SIG-M5 (cell line): ENCODE data around the gene DNAH5.
"Not testable (repeated sequence)": the region's sequence is repeated elsewhere in the genome, so short reads cannot be mapped to it uniquely, and the experiment has no call there.

Source experiments
- DNase-seq: peaks from one replicate; lab custom pipeline; 2025; lab: John Stamatoyannopoulos, UW

The DNAH5 gene

DNA sequence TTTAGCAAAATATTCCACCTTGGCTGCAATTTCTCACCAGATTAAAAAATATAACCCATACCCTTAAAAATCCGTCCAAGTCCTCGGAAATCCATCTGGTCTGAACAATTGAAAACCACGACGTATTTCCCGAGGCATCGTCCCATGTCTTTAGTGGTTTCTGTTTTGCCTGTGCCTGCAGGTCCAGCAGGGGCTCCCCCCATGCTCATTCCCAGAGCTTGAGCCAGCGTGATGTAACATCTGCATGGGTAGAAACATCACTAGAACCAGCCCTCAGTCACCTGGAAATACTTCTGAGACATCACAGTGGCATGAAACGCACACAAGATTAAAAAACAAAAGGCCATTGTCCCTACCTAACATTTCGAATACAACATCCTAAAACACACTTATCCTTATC is 114.0 kb downstream of the DNAH5 start:
- no peak for DNase-seq

DNA sequence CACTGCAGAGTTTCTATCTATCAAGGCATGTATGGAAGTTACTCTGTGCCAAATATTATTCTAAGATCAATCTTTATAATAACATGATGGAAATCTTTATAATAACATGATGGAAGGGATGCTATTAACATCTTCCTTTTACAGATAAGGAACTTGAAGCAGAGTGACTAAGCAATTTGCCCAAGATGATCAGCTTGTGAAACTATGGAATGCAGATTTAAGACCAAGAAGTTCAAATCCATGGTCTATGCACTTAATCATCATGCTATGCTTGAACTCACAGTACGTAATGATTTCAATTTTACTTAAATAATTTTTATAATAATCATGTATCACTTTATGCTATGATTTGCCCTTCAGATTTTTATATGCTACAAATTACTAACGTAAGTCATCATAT is 123.1 kb downstream of the DNAH5 start:
- DNase-seq = no peak

GRCh38 chr5:13816126-13816525 is 128.4 kb downstream of the DNAH5 start:
- DNase-seq = no peak

- DNase-seq = no peak
Measured at GRCh38 chr5:13814301-13814700, 130.2 kb downstream of the DNAH5 start.

DNA sequence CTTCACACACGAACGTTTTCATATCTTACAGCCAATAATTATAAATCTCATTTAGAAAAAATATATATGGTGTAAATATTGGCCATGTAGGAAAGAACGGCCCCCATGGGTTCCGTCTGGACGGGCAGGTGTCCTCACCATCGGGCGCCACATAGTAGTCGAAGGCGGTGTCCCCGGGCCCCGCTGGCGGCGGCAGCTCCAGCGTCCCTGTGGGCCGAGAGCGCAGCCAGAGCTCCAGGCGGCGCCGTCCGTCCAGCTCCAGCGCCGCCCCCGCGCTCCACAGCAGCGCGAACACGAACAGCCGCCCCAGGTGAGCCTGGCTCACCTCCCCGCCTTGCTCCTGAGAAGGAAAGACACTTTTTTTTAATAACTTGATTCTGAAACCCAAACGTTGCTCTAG is 134.6 kb downstream of the DNAH5 start:
- DNase-seq = no peak

GRCh38 chr5:13804336-13804735 is 140.2 kb downstream of the DNAH5 start:
- no peak for DNase-seq

- not testable (repeated sequence) for DNase-seq
Measured at GRCh38 chr5:13798569-13798968, 145.9 kb downstream of the DNAH5 start.

DNA sequence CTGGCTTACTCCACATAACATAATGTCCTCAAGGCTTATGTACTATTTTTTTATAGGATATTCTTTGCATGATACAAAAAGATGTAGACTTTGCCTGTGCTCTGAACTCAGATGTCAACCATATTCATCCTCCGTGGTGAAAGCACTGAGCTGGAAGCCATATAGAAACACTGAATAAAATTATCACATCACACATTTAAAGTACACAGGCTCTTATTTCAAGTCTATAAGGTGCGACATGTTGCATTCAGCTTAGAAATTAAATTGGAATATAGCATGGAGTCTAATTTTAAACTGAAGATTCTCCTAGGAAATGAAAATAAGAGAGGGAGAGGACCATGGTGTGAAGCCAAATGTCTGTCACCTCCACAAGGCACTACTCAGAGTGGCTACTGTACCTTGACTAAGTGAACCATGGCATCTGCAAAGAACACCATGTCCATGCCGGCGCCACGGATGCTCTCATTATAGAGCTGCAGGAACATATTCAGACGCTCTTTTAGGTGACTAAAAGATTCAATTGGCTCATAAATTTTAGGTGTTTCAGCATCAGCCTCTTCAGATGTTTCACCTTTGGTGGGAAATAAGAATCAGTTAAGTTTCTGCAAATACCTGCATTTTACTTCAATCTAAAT is 158.6 kb downstream of the DNAH5 start:
- no peak for DNase-seq

- no peak for DNase-seq
Measured at GRCh38 chr5:13783726-13784125, 160.8 kb downstream of the DNAH5 start.

- DNase-seq = no peak
Measured at GRCh38 chr5:13780081-13780480, 164.4 kb downstream of the DNAH5 start.

DNA sequence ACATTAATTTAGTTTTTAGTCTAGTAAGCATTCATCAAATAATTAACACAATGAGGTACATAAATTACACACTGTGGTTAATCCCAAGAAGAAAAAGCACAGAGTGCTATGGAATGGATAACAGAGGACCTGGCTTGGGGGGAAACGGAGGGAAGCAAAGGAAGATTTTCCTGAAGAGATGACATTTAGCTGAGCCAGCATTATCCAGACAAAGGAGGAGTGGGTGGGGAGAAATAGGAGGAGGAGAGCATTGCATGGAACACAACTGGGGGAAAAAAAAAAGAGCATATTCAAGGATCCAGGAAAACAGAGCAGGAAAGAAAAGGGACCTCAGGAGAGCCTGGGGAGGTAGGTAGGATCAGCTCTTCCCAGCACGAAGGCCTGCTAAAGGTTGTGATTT is 170.8 kb downstream of the DNAH5 start:
- no peak for DNase-seq

DNA sequence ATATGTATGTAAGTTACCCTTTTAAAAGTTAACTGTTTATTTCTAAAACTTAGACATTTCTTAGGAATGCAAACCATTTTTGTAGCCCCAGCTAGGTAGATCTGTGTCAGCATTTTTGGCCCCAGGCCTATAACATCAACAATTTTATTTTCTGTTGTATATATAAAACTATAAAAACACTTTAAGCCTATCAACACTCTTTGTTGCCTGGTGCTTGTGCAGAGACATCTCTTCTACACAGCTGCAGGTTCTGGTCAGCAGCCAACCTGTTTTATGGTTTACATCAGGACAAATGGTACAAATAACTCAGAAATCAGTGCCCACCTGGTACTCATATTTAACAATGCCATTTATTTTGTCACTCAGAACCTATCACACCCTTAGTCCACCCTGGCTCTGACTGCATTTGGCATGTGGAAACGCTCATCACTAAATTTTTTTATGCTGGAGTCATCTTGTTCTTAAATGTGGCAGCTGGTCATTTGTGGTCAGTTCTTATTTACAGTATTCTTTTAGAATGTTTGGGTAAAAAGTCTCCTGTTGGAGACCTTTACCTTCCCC is 173.4 kb downstream of the DNAH5 start:
- no peak for DNase-seq

DNA sequence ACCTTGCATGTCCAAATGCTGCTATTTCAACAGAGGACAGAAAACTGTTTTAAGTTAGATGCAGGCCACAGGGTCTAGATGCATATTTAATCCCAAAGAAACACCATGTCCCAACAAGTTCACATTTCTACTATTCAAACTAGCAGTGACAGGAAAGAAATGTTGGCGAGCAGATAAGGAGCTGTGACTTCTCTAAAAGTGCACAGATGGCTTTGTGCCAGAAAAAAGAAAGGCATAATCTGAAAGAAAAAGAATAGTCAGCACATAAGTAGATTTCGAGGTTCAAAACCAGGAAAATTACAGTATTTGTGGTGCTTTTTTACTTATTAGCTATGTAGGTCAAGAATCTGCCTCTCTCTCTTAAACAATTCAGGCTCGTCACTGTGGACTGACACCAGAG is 178.3 kb downstream of the DNAH5 start:
- DNase-seq = no peak

- no peak for DNase-seq
Measured at GRCh38 chr5:13763719-13764118, 180.8 kb downstream of the DNAH5 start.

DNA sequence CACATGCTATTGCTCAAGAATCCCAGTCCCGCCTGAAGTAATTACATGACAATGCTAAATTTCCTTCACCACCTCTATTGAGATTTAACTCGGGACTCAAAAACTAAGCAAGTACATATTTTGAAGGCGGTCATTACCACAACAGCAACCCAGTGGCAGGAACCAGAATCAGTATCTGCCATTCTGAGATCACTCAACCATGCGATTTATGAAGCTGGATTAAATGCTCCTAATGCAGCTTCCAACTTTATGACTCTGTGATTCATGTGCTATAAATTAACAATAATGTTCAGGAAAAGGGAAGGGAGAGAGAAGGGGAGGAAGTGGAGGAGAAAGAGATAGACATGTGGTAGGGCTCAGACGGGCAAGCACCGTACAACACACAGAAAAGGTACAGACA is 194.7 kb downstream of the DNAH5 start:
- no peak for DNase-seq

GRCh38 chr5:13746026-13746425 is 198.5 kb downstream of the DNAH5 start:
- no peak for DNase-seq

- no peak for DNase-seq
Measured at GRCh38 chr5:13745508-13745907, 199.0 kb downstream of the DNAH5 start.

DNA sequence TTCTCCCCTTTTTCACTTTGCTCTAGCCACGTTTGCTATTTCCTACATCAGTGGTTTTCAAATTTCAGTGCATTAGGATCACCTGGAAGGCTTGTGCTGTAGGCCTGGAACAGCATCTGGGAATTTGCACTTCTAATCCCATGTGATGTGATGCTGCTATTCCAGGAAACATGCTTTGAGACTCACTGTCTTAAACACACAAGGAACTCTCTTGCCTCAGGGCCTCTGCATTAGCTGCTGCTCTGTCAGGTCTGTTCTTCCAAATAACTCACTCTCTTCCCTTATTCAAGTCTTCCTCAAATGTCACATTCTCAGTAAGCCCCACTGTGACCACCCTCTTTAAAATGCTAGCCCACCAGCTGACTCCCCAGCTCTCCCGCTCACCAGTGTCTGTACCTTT is 204.0 kb downstream of the DNAH5 start:
- DNase-seq = no peak

- DNase-seq = no peak
Measured at GRCh38 chr5:13739479-13739878, 205.0 kb downstream of the DNAH5 start.

DNA sequence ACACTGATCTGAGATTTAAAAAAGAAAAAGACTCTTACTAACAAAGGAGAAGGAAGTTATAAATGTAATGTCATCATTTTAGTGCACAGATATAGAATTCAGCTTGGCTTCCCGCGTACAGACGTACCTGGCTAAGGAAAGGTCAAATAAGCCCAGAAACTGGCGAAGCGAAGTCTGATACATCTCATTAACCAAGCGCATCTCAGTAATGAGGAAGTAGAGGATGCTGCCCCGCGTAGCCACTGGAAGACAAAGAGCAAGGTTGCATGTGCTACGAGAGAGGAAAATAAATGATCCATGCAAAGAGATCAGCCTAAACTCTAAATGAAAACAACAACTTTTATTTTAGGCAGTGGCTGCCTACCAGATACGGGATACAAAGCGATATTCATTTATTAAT is 208.8 kb downstream of the DNAH5 start:
- DNase-seq = no peak

DNA sequence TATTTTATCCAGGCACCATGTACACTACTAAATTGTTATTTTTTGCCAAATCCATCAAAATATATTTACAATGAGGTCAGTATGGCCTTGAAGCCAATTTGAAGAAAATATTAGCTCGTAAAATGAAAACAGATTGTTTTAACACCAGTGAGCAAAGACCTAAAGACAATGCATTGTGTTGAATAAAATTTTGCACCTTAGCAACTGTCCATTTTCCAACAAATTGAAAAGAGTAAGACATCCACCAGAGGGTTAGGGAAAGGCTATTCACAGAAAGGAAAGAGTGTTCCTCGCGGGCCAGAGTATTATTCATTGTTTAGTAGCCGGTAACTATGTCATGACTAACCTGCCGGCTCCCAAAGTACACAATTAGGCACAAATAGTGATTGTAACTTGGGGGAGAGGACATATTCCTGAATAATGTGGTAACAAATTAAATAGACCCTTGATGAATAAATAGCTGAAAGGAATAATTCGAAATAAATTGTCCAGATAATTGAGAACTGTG is 213.3 kb downstream of the DNAH5 start:
- no peak for DNase-seq

DNA sequence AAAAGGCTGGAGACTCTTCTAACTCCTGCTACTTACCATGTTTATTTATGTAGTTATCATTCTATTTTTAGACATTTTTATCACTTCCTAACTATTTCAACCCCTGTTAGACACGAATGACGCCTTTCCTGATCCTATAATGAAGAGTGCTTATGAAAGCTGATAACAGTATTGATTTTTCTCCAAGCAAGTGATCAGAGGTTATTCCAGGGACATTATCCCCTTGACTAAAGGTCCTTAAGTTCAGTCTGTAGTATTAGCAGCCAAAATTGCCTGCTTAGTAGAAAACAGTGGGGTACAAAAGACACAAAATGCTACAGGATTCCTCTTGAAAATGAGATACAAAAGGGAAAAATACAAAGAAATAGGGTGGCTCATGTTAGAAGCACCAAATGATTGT is 235.6 kb downstream of the DNAH5 start:
- no peak for DNase-seq

DNA sequence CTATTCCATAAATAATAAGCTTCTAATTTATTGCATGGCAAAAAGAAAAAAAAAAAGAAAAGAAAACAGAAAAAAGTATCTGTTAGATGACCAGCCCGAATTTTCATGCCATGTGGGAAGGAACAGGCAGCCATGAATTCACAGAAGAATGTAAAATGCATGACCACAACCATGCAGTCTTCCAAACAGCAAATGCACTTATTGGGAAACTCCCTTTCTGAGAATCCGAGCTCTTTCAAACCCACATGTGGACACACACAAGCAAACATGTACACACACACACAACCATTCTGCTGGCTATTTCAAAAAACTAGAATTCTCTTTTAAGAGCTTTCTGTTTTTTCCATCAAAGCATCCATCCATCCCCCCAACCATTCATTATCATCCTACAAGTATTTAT is 236.1 kb downstream of the DNAH5 start:
- no peak for DNase-seq

- no peak for DNase-seq
Measured at GRCh38 chr5:13704396-13704795, 240.1 kb downstream of the DNAH5 start.
